ENCODE results near the gene STRBP.

The STRBP gene

DNA sequence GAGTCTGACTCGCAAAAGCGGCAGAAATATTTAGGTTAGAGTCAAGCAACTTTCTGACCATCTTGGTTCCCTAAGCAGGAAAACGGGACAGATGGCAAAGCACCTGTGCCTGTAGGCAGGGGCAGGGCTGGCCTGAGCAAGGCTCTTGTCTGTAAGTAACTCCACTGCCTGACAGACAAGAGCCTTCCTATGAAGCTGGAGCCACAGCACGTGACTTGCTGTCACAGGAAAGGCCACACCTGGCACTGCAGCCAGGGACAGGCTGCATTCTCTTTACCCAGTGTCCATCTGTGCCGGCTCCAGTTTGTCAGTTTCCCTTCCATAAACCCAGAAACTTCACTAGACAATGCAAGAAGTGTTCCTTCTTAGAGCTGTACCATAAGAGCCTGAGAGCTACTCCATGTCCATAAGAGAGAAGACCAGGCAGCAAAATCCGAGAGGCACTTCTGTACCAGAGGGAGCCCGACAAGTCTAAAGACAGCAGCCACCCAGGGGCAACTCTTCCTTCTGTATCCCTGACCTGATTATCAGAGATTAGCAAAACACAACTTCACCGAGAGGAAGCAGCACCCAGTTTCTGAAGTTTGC is 156.9 kb downstream of the STRBP start:
- no peak for DNase-seq (ENCODE audit: low spot score)
- TF ChIP-seq, protein P1, sequence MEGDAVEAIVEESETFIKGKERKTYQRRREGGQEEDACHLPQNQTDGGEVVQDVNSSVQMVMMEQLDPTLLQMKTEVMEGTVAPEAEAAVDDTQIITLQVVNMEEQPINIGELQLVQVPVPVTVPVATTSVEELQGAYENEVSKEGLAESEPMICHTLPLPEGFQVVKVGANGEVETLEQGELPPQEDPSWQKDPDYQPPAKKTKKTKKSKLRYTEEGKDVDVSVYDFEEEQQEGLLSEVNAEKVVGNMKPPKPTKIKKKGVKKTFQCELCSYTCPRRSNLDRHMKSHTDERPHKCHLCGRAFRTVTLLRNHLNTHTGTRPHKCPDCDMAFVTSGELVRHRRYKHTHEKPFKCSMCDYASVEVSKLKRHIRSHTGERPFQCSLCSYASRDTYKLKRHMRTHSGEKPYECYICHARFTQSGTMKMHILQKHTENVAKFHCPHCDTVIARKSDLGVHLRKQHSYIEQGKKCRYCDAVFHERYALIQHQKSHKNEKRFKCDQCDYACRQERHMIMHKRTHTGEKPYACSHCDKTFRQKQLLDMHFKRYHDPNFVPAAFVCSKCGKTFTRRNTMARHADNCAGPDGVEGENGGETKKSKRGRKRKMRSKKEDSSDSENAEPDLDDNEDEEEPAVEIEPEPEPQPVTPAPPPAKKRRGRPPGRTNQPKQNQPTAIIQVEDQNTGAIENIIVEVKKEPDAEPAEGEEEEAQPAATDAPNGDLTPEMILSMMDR (IDR thresholded peaks at IDR 0.05; ENCODE audit: extremely low read depth, missing control alignments) = no peak

DNA sequence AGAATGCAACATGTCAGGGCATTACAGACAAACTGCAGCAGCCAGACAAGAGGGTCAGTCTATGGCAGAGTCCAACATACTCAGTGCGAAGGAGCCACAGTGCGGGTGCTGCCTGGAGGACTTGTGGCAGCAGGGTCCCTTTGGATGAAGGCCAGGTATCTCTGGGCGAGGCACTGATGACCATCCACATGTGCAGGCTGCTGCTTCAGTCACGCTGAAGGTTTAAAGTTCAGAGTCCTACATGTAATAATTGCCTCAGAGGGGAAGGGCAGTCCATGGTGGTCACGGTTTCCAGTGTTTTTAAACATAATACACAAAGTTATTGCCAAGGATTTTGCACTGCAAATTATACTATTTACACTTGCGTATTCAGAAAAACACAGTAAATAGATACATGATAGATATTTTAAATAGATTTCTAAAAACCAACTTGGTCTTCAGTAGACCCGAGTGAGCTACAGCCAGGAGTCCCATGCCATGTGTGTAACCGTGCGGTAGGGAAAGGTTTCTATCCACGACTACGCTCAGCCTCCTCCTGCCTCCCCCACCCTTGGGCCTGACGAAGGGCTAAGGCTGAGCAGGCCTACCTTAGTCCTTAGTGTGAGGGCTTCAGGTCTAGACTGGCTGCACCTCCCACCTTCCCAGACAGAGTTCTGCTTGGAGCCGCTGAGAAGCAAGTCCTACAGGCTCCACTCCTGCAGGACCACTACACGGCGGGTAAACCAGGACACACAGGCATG is 158.7 kb downstream of the STRBP start:
- TF ChIP-seq, protein P1 (IDR thresholded peaks at IDR 0.05; ENCODE audit: extremely low read depth, missing control alignments) = no peak
- no peak for DNase-seq (ENCODE audit: low spot score)

DNA sequence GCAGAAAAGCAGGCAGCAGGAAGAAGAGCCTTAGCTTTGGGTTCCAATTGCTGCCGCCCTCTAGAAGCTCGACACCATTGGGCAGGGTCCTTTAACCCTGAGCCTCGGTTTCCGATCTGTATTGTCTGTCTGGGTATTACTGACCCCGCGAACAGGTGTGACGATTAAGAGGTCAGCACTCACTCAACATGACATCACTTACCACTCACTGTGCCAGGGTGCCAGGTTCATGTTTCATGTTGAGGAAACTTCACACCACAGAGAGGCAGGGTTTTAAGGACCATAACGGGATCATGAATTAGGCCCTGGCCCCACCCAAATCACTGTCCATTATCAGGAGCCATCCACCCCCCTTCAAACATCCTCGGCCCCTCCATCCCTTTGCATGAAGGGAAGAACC is 159.4 kb downstream of the STRBP start:
- TF ChIP-seq, protein P1 (IDR thresholded peaks at IDR 0.05; ENCODE audit: extremely low read depth, missing control alignments) = no peak
- no peak for DNase-seq (ENCODE audit: low spot score)

DNA sequence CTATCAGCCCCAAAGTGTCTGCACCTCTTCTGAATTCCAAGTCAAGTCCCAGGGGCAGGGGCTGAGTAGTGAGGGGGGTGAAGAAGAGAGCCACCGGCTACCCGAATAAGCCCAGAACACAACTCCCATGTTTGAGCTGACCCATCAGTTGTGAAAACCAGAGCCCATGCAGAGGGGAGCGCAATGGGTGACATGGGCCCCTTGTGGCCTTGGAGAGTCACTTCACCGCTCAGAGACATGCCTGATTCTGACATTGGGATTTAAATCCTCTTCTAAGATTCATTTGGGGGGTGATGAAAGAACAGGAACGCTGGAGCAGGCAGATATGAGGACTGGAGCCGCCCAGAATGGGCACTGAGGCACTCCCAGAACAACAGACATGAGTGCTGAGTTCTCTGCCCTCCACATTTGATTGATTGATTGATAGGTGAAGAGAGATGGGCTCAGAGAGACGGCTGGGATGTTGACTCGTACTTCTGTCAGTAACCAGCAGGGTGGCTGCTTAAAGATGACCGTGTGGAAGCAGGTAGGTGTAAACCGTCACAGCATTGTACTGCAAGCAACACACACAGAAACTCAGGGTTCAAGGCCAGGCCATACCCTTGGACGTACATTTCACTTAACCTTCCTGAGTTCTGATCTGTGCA is 160.6 kb downstream of the STRBP start:
- no peak for DNase-seq (ENCODE audit: low spot score)
- TF ChIP-seq, protein P1 (IDR thresholded peaks at IDR 0.05; ENCODE audit: extremely low read depth, missing control alignments) = no peak

DNA sequence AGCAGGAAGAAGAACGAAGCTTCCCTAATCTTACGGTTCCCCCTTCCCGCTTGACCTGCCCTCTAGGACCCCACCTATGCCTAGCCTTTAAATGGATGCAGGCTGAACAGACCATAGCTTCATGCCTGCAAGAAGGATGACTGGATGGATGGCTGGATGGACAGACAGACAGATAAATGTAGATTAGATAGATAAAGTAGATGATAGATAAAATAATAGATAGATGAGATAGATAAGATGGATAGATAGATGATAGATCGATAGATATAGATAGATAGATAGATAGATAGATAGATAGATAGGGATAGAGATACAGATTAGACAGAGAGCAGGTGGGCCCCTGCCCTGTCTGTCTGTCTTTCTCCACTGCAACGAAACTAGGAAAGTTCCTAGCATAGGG is 162.9 kb downstream of the STRBP start:
- no peak for DNase-seq (ENCODE audit: low spot score)
- TF ChIP-seq, protein P1 (IDR thresholded peaks at IDR 0.05; ENCODE audit: extremely low read depth, missing control alignments) = no peak

DNA sequence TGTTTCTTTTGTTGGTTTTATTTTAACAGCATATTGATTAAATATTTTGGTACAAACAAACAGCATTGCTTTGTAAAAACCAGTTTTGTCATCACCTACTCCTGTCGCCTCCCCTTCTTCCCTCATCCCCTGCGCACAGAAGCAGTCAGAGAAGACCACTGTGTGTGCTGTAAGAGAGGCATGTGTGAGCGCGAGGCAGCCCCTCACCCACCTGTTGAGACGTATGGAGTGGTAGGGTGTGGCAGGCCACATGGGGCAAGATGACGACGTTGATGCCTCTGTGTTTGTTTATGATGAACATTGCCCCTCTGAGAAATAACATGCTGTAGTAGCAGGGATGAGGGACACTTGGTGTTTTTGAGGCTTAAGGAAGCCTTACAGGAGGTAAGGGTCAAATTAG is 163.6 kb downstream of the STRBP start:
- DNase-seq (ENCODE audit: low spot score) = no peak
- TF ChIP-seq, protein P1 (IDR thresholded peaks at IDR 0.05; ENCODE audit: extremely low read depth, missing control alignments) = no peak

All from GM20000 (cell line).